Fibroblast of skin of abdomen (primary cell): Measurements from ENCODE around the gene CYYR1.

Experiments used
- DNase-seq: peaks from one replicate; pipeline ENCODE4 v3.0.0-alpha.2; 2013

The CYYR1 gene

DNA sequence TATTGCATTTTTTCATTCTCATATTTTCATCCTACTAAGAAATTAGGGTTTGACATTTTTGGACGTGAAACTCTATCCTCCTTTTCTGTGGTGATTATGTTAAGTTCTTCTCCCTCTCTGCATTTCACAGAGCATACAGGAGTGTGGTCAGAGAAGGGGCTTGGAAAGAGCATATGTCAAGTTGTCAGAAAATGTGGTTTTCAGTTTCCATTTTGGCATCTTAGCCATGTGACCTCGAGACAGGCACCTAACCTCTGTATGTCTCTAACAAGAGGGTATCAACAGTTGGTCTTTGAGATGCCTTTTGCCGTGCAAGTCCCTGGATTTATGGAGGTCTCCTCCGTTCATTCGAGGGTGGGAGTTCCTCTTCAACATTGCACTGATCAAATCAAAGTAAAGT, 140.7 kb downstream of the CYYR1 start:
- no peak for DNase-seq

DNA sequence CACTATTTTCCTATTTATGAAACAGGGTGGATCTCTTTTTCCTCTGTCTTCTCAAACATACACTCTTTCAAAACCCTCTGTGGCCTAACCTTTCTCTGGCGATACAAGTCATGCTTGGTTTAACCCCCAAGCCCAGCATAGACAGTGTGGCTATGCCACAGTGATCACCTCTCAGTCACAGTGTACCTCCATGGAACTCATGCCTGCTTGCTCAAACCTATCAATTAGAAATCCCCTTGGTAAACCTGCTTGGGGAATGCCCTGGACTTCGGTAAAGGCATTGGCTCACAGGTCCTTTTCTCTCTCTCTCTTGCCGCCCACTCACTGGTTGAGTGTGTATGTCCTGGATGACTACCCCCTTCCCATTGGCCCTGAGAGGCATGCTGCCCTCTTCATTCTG, 147.5 kb downstream of the CYYR1 start:
- DNase-seq, result no peak

DNA sequence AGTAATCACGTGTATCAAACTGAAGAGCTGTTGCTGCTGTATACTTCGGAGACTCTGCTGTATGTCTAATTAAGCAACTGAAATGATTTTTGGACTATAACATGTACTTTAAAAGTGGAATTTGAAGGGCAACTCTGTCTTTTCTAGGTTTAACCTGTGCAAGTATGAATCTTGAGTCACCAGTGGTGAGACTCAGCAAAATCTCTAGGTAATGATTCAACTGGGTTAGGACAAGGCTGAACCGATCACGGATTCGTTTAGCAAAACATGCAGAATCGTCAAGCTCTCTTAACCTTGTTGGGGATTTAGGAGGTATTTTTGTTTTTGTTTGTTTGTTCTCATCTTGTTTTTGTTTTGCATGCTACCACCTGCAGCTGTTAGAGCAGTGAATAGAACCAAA, 149.6 kb downstream of the CYYR1 start:
- no peak for DNase-seq

DNA sequence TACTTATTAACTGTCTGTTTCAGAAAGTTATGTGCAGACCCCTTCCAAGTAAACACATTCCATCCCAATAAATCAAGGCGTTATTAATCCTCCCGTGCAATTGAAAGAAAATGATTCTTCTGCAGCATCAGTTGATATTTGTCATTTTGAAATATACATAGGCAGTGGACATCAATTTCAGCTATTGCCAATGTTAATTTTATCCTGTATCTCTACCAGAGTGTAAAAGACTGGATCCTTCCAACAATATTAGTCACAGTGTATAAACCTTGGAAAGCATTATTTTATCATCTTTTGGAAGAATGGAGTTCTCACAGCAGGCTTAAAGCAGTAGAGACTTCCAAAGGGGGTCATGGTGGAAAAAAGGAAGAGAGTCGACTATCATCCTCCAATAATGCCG, 150.4 kb downstream of the CYYR1 start:
- no peak for DNase-seq

DNA sequence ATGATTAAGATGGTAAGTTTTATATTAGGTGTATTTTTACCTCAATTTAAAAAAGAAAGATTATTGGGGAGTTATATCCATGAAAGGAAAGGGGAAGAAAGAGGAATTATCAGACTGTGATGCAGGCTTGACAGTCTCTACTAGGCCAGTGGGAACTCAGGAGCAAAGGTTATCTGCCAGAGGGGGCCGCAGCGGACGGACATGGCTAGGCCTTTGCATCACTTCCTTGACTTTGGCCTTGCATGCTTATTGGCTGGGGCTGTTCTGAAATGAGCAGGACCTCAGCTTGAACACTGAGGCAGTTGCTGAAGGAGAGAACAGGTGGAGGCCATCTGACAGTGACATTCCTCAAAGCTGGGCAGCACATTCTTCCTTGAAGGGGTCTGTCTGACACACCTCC, 150.9 kb downstream of the CYYR1 start:
- no peak for DNase-seq

DNA sequence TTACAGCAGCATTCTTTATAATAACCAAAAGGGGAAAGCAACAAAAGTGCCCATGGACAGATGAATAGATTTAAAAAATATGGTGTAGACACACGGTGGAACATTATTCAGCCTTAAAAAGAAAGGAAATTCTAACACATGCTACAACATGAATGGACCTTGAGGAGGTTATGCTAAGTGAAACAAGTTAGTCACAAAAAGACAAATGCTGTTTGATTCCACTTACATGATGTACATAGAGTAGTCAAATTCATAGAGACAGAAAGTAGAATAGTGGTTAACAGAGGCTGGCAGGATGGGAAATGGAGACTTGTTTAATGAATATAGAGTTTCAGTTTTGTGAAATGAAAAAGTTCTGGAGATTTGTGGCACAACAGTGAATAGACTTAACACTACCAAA, 151.4 kb downstream of the CYYR1 start:
- no peak for DNase-seq
